Parathyroid adenoma (tissue), 2 donors: ENCODE measurements around the gene VSIR.

Experiments used
- H2AFZ ChIP-seq: fragments of 300-600 bp; sonication (generic); one replicate; pipeline ENCODE4 v1.7.0; 2017; ENCODE audit warnings: antibody characterized with exemption, mild to moderate bottlenecking
- H3K27ac ChIP-seq: fragments of 300-600 bp; sonication (generic); one replicate; pipeline ENCODE4 v1.7.0; 2017
- H3K27me3 ChIP-seq: fragments of 300-600 bp; sonication (generic); one replicate; pipeline ENCODE4 v1.7.0; 2017; ENCODE audit warnings: low read length; ENCODE audit not compliant: control insufficient read depth, insufficient read depth
- H3K36me3 ChIP-seq: fragments of 300-600 bp; sonication (generic); one replicate; pipeline ENCODE4 v1.7.0; 2017; ENCODE audit warnings: low read length; ENCODE audit not compliant: control insufficient read depth, insufficient read depth
- H3K4me1 ChIP-seq: fragments of 300-600 bp; sonication (generic); one replicate; pipeline ENCODE4 v1.7.0; 2017; ENCODE audit warnings: control low read depth
- H3K4me2 ChIP-seq: fragments of 300-600 bp; sonication (generic); one replicate; pipeline ENCODE4 v1.7.0; 2017; ENCODE audit warnings: low read length
- H3K4me3 ChIP-seq: fragments of 300-600 bp; sonication (generic); one replicate; pipeline ENCODE4 v1.7.0; 2017; ENCODE audit warnings: low read depth, low read length
- H3K79me2 ChIP-seq: fragments of 300-600 bp; sonication (generic); one replicate; pipeline ENCODE4 v1.7.0; 2017; ENCODE audit warnings: control low read depth
- H3K9ac ChIP-seq: fragments of 300-600 bp; sonication (generic); one replicate; pipeline ENCODE4 v1.7.0; 2017; ENCODE audit warnings: mild to moderate bottlenecking
- H3K9me3 ChIP-seq: fragments of 300-600 bp; sonication (generic); one replicate; pipeline ENCODE4 v1.7.0; 2017; ENCODE audit warnings: low read length; ENCODE audit not compliant: control insufficient read depth
- TF ChIP-seq, protein P1 (sequence below): fragments of 300-600 bp; sonication (generic); IDR thresholded peaks from one replicate; pipeline ENCODE4 v1.7.0; 2017; ENCODE audit warnings: antibody characterized with exemption, mild to moderate bottlenecking
- donor health status: primary hyperparathyroidism.

Gene VSIR

DNA sequence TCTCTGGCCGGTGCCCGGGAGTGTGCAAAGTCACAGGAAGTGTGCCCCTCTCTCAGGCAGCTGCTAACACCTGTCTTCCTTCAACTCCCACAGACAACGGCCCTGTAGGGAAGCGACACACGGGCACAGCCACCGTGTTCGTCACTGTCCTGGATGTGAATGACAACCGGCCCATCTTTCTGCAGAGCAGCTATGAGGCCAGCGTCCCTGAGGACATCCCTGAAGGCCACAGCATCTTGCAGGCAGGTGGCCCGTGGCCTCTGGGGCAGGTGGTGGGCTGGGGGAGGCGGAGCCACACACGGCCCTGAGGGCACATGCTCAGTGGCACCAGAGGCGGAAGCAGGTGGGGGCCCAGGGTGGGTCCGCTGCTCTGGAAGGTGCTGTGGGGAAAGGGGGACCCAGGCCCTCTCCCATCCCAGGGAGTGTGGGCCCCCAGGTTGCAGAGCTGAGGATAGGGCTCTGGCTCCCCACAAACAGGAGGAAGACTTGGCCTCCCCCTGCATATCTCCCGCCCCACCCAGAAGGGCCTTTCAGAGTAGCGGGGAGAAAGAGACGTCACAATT is 60.7 kb downstream of the VSIR start:
- no peaks in the 10 kb centered on the region for H3K27me3 ChIP-seq
- H2AFZ ChIP-seq, result no peak overlapping the region
- no peaks in the 10 kb centered on the region for H3K36me3 ChIP-seq
- H3K9ac ChIP-seq, result no peak overlapping the region
- peak overlapping the region; percentile 57 for H3K27ac ChIP-seq
- TF ChIP-seq, protein P1, sequence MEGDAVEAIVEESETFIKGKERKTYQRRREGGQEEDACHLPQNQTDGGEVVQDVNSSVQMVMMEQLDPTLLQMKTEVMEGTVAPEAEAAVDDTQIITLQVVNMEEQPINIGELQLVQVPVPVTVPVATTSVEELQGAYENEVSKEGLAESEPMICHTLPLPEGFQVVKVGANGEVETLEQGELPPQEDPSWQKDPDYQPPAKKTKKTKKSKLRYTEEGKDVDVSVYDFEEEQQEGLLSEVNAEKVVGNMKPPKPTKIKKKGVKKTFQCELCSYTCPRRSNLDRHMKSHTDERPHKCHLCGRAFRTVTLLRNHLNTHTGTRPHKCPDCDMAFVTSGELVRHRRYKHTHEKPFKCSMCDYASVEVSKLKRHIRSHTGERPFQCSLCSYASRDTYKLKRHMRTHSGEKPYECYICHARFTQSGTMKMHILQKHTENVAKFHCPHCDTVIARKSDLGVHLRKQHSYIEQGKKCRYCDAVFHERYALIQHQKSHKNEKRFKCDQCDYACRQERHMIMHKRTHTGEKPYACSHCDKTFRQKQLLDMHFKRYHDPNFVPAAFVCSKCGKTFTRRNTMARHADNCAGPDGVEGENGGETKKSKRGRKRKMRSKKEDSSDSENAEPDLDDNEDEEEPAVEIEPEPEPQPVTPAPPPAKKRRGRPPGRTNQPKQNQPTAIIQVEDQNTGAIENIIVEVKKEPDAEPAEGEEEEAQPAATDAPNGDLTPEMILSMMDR, result no peak
- H3K9me3 ChIP-seq, result no peaks in the 10 kb centered on the region
- H3K79me2 ChIP-seq, result no peaks in the 10 kb centered on the region
- no peak overlapping the region for H3K4me3 ChIP-seq
- H3K4me1 ChIP-seq, result no peaks in the 10 kb centered on the region
- no peak overlapping the region for H3K4me2 ChIP-seq

DNA sequence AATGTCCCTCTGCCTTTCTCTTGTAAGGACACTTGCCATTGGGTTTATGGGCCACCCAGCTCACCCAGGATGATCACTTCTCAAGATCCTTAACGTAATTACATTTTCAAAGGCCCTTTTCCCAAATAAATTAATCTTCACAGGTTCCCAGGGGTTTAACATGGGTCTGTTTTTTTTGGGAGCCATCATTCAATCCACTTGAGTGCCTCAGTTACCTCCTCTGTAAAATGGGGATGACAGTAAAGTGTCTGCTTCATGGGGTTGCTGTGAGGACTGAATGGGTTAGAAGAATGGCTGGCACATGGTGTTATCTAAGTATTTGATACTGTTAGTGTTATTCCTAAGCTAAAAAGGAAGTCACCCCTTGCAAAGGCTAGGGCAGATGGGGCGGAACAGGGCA is 61.1 kb downstream of the VSIR start:
- Histone ChIP-seq H2AFZ (no peak overlapping the region), H3K4me2 (no peak overlapping the region), H3K9me3 (no peaks in the 10 kb centered on the region), H3K79me2 (no peaks in the 10 kb centered on the region), H3K27ac (no peak overlapping the region), H3K9ac (no peak overlapping the region), H3K36me3 (no peaks in the 10 kb centered on the region), H3K4me1 (no peaks in the 10 kb centered on the region), H3K4me3 (no peak overlapping the region), H3K27me3 (no peaks in the 10 kb centered on the region)
- TF ChIP-seq, protein P1, result no peak

DNA sequence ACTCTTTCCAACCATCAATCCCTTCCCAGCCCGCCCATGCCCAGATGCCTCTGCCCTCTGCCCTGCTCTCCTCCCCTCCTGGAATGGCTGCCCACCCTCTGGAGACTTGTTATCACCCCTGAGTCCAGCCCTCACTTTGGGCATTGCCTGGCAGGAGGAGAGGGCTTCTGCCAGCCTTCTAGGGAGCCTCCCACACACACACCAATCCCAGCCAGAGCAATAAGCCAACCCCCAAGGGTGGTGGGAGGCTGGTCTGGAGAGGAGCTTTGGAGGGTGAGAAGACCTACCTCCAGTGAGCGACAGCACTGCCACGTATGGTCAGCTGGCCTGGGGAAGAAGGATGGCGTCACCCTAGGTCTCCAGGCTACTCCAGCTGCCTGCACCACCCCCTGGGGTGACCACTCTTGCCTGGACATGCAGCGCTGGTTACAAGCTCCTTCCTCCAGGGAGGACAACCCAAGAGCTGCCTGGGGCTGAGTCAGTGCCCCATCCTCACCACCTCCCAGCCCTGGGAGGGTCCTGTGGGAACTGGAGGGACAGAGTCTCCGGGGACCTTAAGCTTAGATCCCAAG is 62.2 kb downstream of the VSIR start:
- TF ChIP-seq, protein P1, result no peak
- Histone ChIP-seq H3K27ac (no peak overlapping the region), H3K4me1 (no peaks in the 10 kb centered on the region)

DNA sequence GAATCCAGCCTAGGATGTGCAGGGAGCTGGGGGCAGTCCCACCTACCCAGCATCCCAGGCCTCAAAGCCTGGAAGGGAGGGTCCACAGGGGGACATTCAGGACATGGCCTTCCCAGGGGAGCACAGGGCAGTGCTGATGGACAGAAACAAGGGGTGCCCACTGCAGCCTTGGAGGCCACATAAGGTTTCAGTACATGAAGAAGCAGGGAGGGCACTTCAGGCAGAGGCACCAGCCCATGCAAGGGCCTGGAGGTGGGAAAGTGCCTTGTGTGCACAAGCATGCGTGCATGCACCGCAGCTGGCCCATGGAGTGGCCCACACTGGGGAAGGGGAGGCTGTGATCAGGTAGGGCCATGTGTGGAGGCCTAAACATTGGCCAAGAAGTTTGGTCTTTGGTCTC is 62.8 kb downstream of the VSIR start:
- Histone ChIP-seq H3K9me3 (no peaks in the 10 kb centered on the region), H3K36me3 (no peaks in the 10 kb centered on the region), H3K79me2 (no peaks in the 10 kb centered on the region), H3K4me1 (no peaks in the 10 kb centered on the region), H3K9ac (no peak overlapping the region), H3K4me3 (no peak overlapping the region), H2AFZ (no peak overlapping the region), H3K27me3 (no peaks in the 10 kb centered on the region), H3K4me2 (no peak overlapping the region), H3K27ac (no peak overlapping the region)
- TF ChIP-seq, protein P1, result no peak

More for the DNA sequence above, 62.2 kb downstream of the VSIR start:
- Histone ChIP-seq H3K4me2 (no peak overlapping the region), H3K79me2 (no peaks in the 10 kb centered on the region), H3K36me3 (no peaks in the 10 kb centered on the region), H3K4me3 (no peak overlapping the region), H3K9me3 (no peaks in the 10 kb centered on the region), H3K27me3 (no peaks in the 10 kb centered on the region), H2AFZ (no peak overlapping the region), H3K9ac (no peak overlapping the region)
